SH-SY5Y (cell line): Measurements from ENCODE around the gene ZNF777.

ENCODE experiments used
- GATA2 ChIP-seq: IDR thresholded peaks from 2 replicates; pipeline ENCODE4 v1.6.1; 2011; ENCODE audit warnings: mild to moderate bottlenecking, low read depth, low read length
- GATA3 ChIP-seq: IDR thresholded peaks from 2 replicates; pipeline ENCODE4 v1.6.1; 2011; ENCODE audit warnings: low read depth, mild to moderate bottlenecking, low read length, moderate library complexity

DNA sequence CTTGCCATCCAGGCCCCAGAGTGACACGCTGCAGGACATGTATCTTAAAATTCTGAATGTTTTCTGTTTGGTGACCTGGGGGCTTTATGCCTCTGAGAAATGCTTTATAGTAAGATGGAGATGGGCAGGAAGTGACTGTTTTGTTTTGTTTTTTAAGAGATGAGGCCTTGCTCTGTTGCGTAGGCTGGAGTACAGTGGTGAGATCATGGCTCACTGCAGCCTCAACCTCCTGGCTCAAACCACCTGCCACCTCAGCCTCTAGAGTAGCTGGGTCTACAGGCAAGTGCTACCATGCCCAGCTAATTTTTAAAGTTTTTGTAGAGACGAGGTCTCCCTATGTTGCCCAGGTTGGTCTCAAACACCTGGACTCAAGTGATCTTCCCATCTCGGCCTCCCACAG is 20.6 kb downstream of the ZNF777 start:
- TF ChIP-seq GATA3 = no peak
- no peak for TF ChIP-seq GATA2
